ENCODE data around the gene NDUFA5.
"Not testable (repeated sequence)": the region's sequence is repeated elsewhere in the genome, so short reads cannot be mapped to it uniquely, and the experiment has no call there.

DNA sequence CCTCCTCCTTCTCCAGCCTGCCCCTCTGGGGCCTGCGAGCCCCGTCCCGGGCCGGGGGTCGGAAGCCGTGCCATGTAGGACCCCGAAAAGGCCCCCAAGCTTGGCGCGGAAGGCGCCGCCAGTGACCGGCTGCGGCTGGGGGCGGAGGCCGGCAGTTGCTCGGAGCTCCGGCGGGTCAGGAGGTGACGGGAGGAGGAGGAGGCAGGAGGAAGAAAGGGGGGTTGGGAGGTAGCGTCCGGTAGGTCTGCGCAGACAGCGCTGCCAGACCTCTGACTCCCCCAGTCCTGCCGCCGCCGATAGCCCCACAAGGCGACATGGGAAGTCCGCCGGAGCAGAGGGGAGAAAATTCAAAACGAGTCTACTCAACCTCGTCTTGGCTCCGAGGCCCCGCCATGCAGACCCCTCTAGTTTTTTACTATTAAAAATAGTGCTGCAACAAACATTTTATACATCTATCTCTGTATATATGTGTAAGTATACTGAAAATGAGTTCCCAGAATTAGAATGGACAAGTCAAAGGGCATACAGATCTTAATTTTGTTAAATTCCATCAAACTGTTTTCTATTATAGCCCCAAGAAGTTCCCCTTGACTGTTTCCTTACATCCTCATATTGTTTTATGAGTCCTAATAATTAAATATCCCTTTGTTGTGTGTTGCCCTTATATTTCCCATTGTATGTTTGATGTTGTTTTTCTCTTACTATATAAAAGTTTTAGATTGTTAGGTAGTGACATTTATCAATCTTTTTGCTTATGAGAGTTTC is 24.6 kb downstream of the NDUFA5 start:
- not testable (repeated sequence) for TF ChIP-seq EZH2 (IDR thresholded peaks at IDR 0.05); POLR2AphosphoS5 (IDR thresholded peaks at IDR 0.05; ENCODE audit: borderline replicate concordance, low read depth, low read length); FOXP2 (optimal IDR thresholded peaks at IDR 0.05; ENCODE audit: control extremely low read depth, extremely low read length, insufficient read depth)
